ENCODE measurements around the gene DUSP6. TPM values are rescaled to one million over a fixed set of nuclear protein-coding genes. Genes with fewer than 3 reads are reported as not detected.

The DUSP6 gene, protein sequence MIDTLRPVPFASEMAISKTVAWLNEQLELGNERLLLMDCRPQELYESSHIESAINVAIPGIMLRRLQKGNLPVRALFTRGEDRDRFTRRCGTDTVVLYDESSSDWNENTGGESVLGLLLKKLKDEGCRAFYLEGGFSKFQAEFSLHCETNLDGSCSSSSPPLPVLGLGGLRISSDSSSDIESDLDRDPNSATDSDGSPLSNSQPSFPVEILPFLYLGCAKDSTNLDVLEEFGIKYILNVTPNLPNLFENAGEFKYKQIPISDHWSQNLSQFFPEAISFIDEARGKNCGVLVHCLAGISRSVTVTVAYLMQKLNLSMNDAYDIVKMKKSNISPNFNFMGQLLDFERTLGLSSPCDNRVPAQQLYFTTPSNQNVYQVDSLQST
- 2.4 and 2.9 TPM in 2 replicates for total RNA-seq

DNA sequence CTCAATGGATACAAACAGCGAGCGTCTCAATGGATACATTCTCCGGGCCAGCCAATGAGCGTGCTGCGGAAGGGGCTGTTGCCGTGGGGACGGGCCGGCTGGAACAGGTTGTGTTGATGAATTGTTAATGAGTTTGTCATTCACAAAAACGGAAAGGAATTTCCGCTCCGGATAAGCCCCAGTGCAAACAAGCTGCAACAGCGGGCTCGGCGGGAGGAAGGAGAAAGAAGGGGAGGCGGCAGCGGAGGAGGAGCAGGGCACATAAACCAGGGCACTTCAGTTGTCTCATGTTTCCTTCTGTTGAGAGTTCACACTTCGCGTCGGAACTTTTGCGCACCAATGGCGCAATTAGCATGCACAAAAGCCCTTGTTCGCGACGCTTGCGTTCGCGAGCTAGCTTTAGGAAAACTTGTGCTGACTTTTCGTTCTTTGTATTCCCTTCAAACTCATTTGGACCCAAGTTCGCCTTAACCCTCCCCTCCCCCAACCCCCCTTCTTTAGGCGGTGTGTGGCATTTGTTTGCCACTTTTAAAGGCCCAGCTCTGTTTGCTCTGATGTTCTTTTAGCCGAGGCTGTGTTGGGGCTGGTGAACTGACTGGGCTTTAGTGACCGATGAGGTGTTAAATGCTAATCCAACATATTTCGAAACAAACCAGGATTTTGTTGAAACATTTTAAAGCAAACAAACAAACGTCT is at the start of gene DUSP6:
DUSP6 (minus strand) TSS at position 10 of the 696 bp plus-strand sequence. CDS start 462 bp downstream, outside the sequence.

Small RNA genes within 50 kb of the gene (small RNA-seq; reads per million reads assigned to genes)
- not detected for gene MRPS6P4

Other genes starting within 250 kb of the DUSP6 start
- gene GALNT4, start 172.3 kb upstream of the DUSP6 start, total RNA-seq = 5.1 and 7.8 TPM in 2 replicates
- 11.2 and 16.1 TPM in 2 replicates for gene POC1B, start 173.5 kb upstream of the DUSP6 start, total RNA-seq

Measured in placental epithelial cell (primary cell).